A673 (cell line): Measurements from ENCODE around the gene MB21D2. TPM values are rescaled to one million over a fixed set of nuclear protein-coding genes. Genes with fewer than 3 reads are reported as not detected.
A peak's percentile ranks its signal among the peaks of the same experiment; 100 is the strongest.

ENCODE experiments used
- BruUV-seq: library from RNA; stranded (reverse); fragments of 400-500 nt; replicated peaks from 2 replicates; lab custom pipeline; 2021; lab: Mats Ljungman, UMichigan
- CTCF ChIA-PET: fragments of 300-600 bp; sonication (Branson Sonifier 250); formaldehyde crosslinking; loops from one replicate; lab custom pipeline; 2022; ENCODE audit warnings: antibody characterized with exemption; lab: Charles Lee
- POLR2A ChIA-PET: fragments of 300-600 bp; sonication (Branson Sonifier 250); formaldehyde crosslinking; loops from one replicate; lab custom pipeline; 2022; ENCODE audit warnings: antibody characterized with exemption; ENCODE audit not compliant: low non-redundant PET; lab: Charles Lee
- DNase-seq: peaks from one replicate; pipeline ENCODE4 v3.0.0-alpha.2; 2015; ENCODE audit warnings: low spot score
- H3K27ac ChIP-seq: fragments of 200-600 bp; sonication (generic); 2 replicates; pipeline ENCODE4 v1.5.1; 2016; ENCODE audit warnings: mixed run types, low read depth, mild to moderate bottlenecking, mixed read lengths, antibody characterized with exemption, low read length; ENCODE audit not compliant: poor library complexity, severe bottlenecking
- H3K27me3 ChIP-seq: fragments of 200-600 bp; sonication (generic); replicated peaks from 2 replicates; pipeline ENCODE4 v1.6.1; 2017; ENCODE audit warnings: mixed run types, low read depth, mild to moderate bottlenecking, mixed read lengths, antibody characterized with exemption, low read length; ENCODE audit not compliant: insufficient read depth, poor library complexity
- H3K36me3 ChIP-seq: fragments of 200-600 bp; sonication (generic); 2 replicates; pipeline ENCODE4 v1.6.1; 2016; ENCODE audit warnings: mixed run types, mild to moderate bottlenecking, mixed read lengths, antibody characterized with exemption, low read length; ENCODE audit not compliant: insufficient read depth, poor library complexity, severe bottlenecking
- H3K4me1 ChIP-seq: fragments of 200-600 bp; sonication (generic); 2 replicates; pipeline ENCODE4 v1.6.1; 2017; ENCODE audit warnings: mixed run types, mild to moderate bottlenecking, mixed read lengths, antibody characterized with exemption, low read length; ENCODE audit not compliant: insufficient read depth, poor library complexity, severe bottlenecking
- H3K4me3 ChIP-seq: fragments of 200-600 bp; sonication (generic); 2 replicates; pipeline ENCODE4 v1.5.1; 2016; ENCODE audit warnings: low read depth, mixed run types, mild to moderate bottlenecking, mixed read lengths, low read length; ENCODE audit not compliant: poor library complexity, severe bottlenecking
- H3K9me3 ChIP-seq: fragments of 200-600 bp; sonication (generic); 2 replicates; pipeline ENCODE4 v1.6.1; 2016; ENCODE audit warnings: mixed run types, low read depth, mild to moderate bottlenecking, mixed read lengths, antibody characterized with exemption, low read length; ENCODE audit not compliant: poor library complexity, severe bottlenecking
- EZH2 ChIP-seq: fragments of 200-600 bp; sonication (generic); IDR thresholded peaks from 2 replicates; pipeline ENCODE4 v1.6.1; 2017; ENCODE audit warnings: borderline replicate concordance, low read depth, mild to moderate bottlenecking, mixed read lengths, antibody characterized with exemption, low read length; ENCODE audit not compliant: poor library complexity, severe bottlenecking
- intact Hi-C: fragments of 100-400 bp; cut with micrococcal nuclease; formaldehyde crosslinking; loops from one replicate; pipeline ENCODE4 v1.10.0; 2022; ENCODE audit not compliant: unreplicated experiment
- total RNA-seq: library from RNA; stranded (reverse); gene quantifications from 2 replicates; pipeline ENCODE4 v1.2.3, GENCODE V29; 2021
- TF ChIP-seq, protein P1 (sequence below): fragments of 300-800, 200-600 bp; sonication (generic); conservative IDR thresholded peaks from 2 replicates; pipeline ENCODE4 v1.5.1; 2017; ENCODE audit warnings: low read depth, mild to moderate bottlenecking, antibody characterized with exemption, low read length, moderate library complexity, mixed read lengths

The MB21D2 gene
- total RNA-seq, 1 experiment from 2014 or later = 8.1 TPM

DNA sequence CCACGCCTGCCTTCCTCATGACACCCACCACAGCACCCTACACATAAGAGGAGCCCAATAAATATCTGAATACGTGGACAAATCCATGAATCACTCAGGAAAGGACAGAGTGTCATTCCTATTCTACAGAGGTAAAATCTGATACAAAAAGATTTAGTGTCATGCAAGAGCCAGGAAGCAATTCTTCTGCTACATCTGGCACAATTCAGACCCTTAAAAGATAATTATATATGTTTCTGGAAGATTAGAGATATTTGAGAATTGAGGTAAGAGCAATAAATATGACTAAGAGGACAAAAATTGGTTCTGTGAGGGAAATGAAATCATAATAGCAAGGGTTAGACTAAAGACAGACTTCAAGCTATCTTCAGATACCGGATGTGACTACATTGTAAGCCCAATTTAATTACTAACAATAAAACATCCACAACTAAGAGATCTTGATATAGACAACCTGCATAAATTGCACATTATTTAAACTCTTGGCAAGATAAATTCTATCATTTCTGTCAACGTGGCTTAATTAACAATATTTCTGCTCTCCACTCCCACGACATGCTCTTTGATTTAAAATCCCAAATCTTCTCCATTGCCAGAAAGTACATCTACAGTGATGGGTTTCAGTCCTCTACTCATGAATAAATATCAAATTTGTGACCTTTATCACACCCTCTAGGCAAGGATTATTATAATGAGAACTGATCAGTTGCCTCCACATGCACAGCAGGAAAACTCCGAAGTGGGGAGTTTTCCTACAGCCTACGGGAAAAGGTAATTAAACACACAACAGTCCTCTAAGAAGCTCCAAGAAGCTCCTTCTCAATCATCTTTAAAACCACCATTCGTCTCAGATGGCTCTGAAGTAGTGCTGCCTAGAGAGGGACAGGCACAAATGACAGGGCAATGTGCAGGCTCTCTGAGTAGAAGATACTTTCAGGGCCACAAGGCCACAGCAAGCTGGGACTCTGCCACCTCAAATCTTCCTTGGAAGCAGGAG is 32.6 kb downstream of the MB21D2 start:
- no peak overlapping the region for H3K4me3 ChIP-seq
- H3K36me3 ChIP-seq = no peaks in the 10 kb centered on the region
- intact Hi-C loops = loop anchor here (2.0 to 5.0 kb wide), 2 partner anchors 32 to 58 kb away; partner anchors contain the start of gene MB21D2
- no peaks in the 10 kb centered on the region for H3K27me3 ChIP-seq
- BruUV-seq = no TSS peak
- H3K27ac ChIP-seq = peak overlapping the region; percentile 70
- TF ChIP-seq EZH2 = no peak
- TF ChIP-seq, protein P1, sequence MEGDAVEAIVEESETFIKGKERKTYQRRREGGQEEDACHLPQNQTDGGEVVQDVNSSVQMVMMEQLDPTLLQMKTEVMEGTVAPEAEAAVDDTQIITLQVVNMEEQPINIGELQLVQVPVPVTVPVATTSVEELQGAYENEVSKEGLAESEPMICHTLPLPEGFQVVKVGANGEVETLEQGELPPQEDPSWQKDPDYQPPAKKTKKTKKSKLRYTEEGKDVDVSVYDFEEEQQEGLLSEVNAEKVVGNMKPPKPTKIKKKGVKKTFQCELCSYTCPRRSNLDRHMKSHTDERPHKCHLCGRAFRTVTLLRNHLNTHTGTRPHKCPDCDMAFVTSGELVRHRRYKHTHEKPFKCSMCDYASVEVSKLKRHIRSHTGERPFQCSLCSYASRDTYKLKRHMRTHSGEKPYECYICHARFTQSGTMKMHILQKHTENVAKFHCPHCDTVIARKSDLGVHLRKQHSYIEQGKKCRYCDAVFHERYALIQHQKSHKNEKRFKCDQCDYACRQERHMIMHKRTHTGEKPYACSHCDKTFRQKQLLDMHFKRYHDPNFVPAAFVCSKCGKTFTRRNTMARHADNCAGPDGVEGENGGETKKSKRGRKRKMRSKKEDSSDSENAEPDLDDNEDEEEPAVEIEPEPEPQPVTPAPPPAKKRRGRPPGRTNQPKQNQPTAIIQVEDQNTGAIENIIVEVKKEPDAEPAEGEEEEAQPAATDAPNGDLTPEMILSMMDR = no peak
- ChIA-PET POLR2A (interaction anchor here (0.6 kb wide), 1 partner anchor 67 kb away, joined by 3 read pairs; no protein-coding TSS in a partner anchor), CTCF (interaction anchor here (1.0 kb wide), 1 partner anchor 32 kb away, joined by 3 read pairs; the partner anchor contains the start of gene MB21D2)
- no peaks in the 10 kb centered on the region for H3K9me3 ChIP-seq
- DNase-seq = peak; percentile 95
- H3K4me1 ChIP-seq = peaks cover 70% of the 10 kb centered on the region

DNA sequence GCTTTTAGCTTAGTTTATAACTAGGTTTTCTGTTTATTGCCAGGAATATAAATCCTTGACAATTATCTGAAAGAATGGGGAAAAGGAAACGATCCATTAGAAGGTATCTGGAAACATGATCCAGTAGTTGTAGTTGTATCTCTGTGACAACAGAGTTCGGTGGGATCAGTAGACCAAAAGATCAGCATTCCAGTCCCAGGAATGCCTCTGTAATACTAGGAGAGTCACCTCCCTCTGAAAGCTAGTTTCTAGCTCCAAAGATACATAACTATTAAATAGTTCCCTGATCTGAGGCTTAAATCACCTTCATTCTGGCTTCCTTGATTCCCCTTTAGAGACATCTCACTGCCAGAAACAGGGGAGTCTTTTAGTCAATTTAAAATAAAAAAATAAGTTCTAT is 34.1 kb downstream of the MB21D2 start:
- H3K36me3 ChIP-seq = no peaks in the 10 kb centered on the region
- no peak overlapping the region for H3K4me3 ChIP-seq
- CTCF ChIA-PET = no interaction called here
- intact Hi-C loops = no loop called here
- peak overlapping the region; percentile 30 for H3K27ac ChIP-seq
- H3K27me3 ChIP-seq = no peaks in the 10 kb centered on the region
- TF ChIP-seq EZH2 = no peak
- TF ChIP-seq, protein P1 = no peak
- peak; percentile 22 for DNase-seq
- H3K9me3 ChIP-seq = no peaks in the 10 kb centered on the region
- no TSS peak for BruUV-seq
- H3K4me1 ChIP-seq = peaks cover 71% of the 10 kb centered on the region
- POLR2A ChIA-PET = no interaction called here

DNA sequence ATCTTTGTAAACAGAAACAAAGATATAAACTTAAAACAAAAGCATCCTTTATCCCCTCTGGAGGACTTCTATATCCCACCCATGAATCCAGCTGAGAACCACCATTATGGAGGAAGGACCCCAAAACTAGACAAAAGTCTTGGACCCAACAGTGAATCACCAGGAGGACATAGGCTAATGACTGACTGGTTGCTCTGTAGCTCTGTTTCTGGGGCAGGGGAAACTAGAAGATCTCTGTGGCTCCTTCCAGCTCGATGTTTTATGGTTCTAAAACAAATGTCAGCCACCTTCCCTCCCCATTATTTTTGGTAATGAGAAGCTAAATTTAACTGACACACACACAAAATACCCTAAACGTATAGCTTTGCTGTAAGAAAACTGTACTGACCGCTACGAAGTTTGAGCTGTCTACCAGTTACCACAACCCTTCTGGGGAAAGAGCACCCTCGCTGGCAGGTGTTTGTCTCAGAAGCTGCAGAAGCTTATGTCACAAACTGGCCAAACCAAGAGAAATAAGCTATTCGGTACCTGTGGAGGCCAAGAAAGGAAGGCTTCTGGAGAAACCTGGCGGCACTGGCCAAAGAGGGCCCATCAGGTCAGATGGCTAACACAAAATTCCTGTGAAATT is 36.4 kb downstream of the MB21D2 start:
- TF ChIP-seq, protein P1 = no peak
- no peak for TF ChIP-seq EZH2
- no peaks in the 10 kb centered on the region for H3K27me3 ChIP-seq
- intact Hi-C loops = no loop called here
- H3K36me3 ChIP-seq = no peaks in the 10 kb centered on the region
- no peak for DNase-seq
- no peaks in the 10 kb centered on the region for H3K9me3 ChIP-seq
- no peak overlapping the region for H3K4me3 ChIP-seq
- ChIA-PET POLR2A (interaction anchor here (0.6 kb wide), 1 partner anchor 183 kb away, joined by 3 read pairs; no protein-coding TSS in a partner anchor), CTCF (no interaction called here)
- no TSS peak for BruUV-seq
- H3K4me1 ChIP-seq = peaks cover 54% of the 10 kb centered on the region
- H3K27ac ChIP-seq = no peak overlapping the region
